Testis (tissue), 3 donors: Measurements from ENCODE around the gene A2M. TPM values are rescaled to one million over a fixed set of nuclear protein-coding genes. Genes with fewer than 3 reads are reported as not detected.

Experiments used
- DNase-seq: peaks from one replicate; pipeline ENCODE4 v3.0.0-alpha.2; 2019
- H3K27ac ChIP-seq, 2 donors: fragments of 200-600 bp; sonication (generic); one replicate each; pipeline ENCODE4 v1.5.1; 2019
- H3K27me3 ChIP-seq: fragments of 200-600 bp; sonication (generic); one replicate; pipeline ENCODE4 v1.5.1; 2019
- H3K36me3 ChIP-seq: fragments of 200-600 bp; sonication (generic); one replicate; pipeline ENCODE4 v1.5.1; 2017; ENCODE audit warnings: low read depth; ENCODE audit errors: missing control alignments
- H3K4me1 ChIP-seq: fragments of 200-600 bp; sonication (generic); one replicate; pipeline ENCODE4 v1.5.1; 2019
- H3K4me3 ChIP-seq, 2 donors: fragments of 200-600 bp; sonication (generic); one replicate each; pipeline ENCODE4 v1.5.1; 2017 to 2019
- H3K9me3 ChIP-seq: fragments of 200-600 bp; sonication (generic); one replicate; pipeline ENCODE4 v1.5.1; 2017
- CTCF ChIP-seq, 3 experiments: fragments of 450-650 bp in 2 of 3; fragments of 200-600 bp in 1 of 3; sonication (generic) in 1 of 3; IDR thresholded peaks; one replicate each; pipeline ENCODE4 v1.5.1; 2016 to 2019; ENCODE audit warnings: antibody characterized with exemption in 3 of 3, mild to moderate bottlenecking in 2 of 3, moderate library complexity in 1 of 3
- POLR2A ChIP-seq: fragments of 450-650 bp; IDR thresholded peaks from one replicate; pipeline ENCODE4 v1.6.1; 2017; ENCODE audit warnings: antibody characterized with exemption, mild to moderate bottlenecking, moderate library complexity
- WGBS, 2 donors: methylation state at CpG; one replicate each; pipeline ENCODE4 v1.1.5; 2018; 5-methylcytosine and 5-hydroxymethylcytosine counted together
- intact Hi-C: fragments of 100-400 bp; cut with DNase I; formaldehyde crosslinking; loops from one replicate; pipeline ENCODE4 v1.15.1; 2023; ENCODE audit warnings: low total_unique reads
- polyA plus RNA-seq: library from polyadenylated mRNA; stranded (reverse); fragments of 350-450 nt; fragmentation: Illumina TruSeq; extraction: RNeasy Lipid Tissue Mini Kit (QIAGEN cat#74804); gene quantifications from one replicate; pipeline ENCODE4 v1.2.3, GENCODE V29; 2014; ENCODE audit warnings: low read depth, low replicate concordance; ENCODE audit not compliant: insufficient read depth
- total RNA-seq, 2 donors: library from RNA; depleted of rRNA; stranded (reverse); fragments of >200 nt; gene quantifications; one replicate each; pipeline ENCODE4 v1.2.3, GENCODE V29; 2016

Gene A2M
- total and polyA plus RNA-seq, 3 donors from 2014 or later = 64.2 to 200 (median 151) TPM

- Histone ChIP-seq H3K27ac (no peak overlapping the region), H3K36me3 (no peaks in the 10 kb centered on the region), H3K4me3 (no peak overlapping the region), H3K9me3 (no peaks in the 10 kb centered on the region), H3K4me1 (no peaks in the 10 kb centered on the region), H3K27me3 (no peaks in the 10 kb centered on the region)
- intact Hi-C loops = no loop called here
- no peak for DNase-seq
- no peak for TF ChIP-seq CTCF (IDR thresholded peaks at IDR 0.05)
- TF ChIP-seq POLR2A = no peak
These were observed 42.6 kb downstream of the A2M start for GRCh38 chr12:9073076-9073475.

GRCh38 chr12:9072481-9073038 lies 43.2 kb downstream of the A2M start:
- intact Hi-C loops = no loop called here
- Histone ChIP-seq H3K27me3 (no peaks in the 10 kb centered on the region), H3K9me3 (no peaks in the 10 kb centered on the region), H3K27ac (no peak overlapping the region), H3K4me1 (no peaks in the 10 kb centered on the region), H3K36me3 (no peaks in the 10 kb centered on the region), H3K4me3 (no peak overlapping the region)
- WGBS, 2 donors = 96 to 100% methylated on average over 2 of the region's 2 CpGs
- no peak for DNase-seq
- no peak for TF ChIP-seq CTCF (IDR thresholded peaks at IDR 0.05)

- H3K4me3 ChIP-seq = no peak overlapping the region
- H3K27ac ChIP-seq = no peak overlapping the region
- no peaks in the 10 kb centered on the region for H3K9me3 ChIP-seq
- no peak for DNase-seq
- H3K36me3 ChIP-seq = no peaks in the 10 kb centered on the region
- no peaks in the 10 kb centered on the region for H3K27me3 ChIP-seq
- intact Hi-C loops = no loop called here
- WGBS, 2 donors = 96 to 100% methylated on average over 1 of the region's 1 CpG
- TF ChIP-seq POLR2A = no peak
- no peak for TF ChIP-seq CTCF (IDR thresholded peaks at IDR 0.05)
- H3K4me1 ChIP-seq = no peaks in the 10 kb centered on the region
These were observed 43.8 kb downstream of the A2M start for GRCh38 chr12:9071969-9072368.

GRCh38 chr12:9071518-9071917 lies 44.2 kb downstream of the A2M start:
- no peaks in the 10 kb centered on the region for H3K9me3 ChIP-seq
- TF ChIP-seq POLR2A = no peak
- TF ChIP-seq CTCF (IDR thresholded peaks at IDR 0.05) = no peak
- no peaks in the 10 kb centered on the region for H3K27me3 ChIP-seq
- no peak overlapping the region for H3K4me3 ChIP-seq
- H3K36me3 ChIP-seq = no peaks in the 10 kb centered on the region
- no peaks in the 10 kb centered on the region for H3K4me1 ChIP-seq
- no peak for DNase-seq
- intact Hi-C loops = no loop called here
- H3K27ac ChIP-seq = no peak overlapping the region

GRCh38 chr12:9070351-9070750 lies 45.4 kb downstream of the A2M start:
- WGBS, 2 donors = 96 to 98% methylated on average over 5 of the region's 5 CpGs
- Histone ChIP-seq H3K36me3 (no peaks in the 10 kb centered on the region), H3K9me3 (no peaks in the 10 kb centered on the region), H3K4me3 (no peak overlapping the region), H3K4me1 (no peaks in the 10 kb centered on the region), H3K27ac (no peak overlapping the region), H3K27me3 (no peaks in the 10 kb centered on the region)
- intact Hi-C loops = no loop called here
- DNase-seq = no peak
- TF ChIP-seq POLR2A = no peak
